Measurements from ENCODE around the gene SELENOF. TPM values are rescaled to one million over a fixed set of nuclear protein-coding genes. Genes with fewer than 3 reads are reported as not detected.

The SELENOF gene
- polyA plus RNA-seq, 1 of the 3 experiments (the other 2 are of a cell fraction), result 155 TPM

DNA sequence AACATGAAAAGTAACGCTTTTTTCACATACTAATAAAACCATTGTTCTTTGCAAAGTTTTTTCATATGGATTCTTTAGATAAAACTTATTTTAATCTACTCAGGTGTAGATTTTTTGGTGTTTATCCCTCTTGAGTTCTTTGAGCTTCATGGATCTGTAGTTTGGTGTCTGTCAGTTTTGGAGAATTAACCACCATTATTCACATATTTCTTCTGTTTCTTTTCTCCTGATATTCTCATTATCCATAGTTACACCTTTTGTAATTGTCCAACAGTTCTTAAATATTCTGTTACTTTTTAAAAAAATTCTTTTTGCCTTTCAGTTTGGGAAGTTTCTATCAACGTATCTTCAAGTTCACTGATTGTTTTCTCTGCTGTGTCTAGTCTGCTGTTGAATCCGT is 19.1 kb upstream of the SELENOF start:
- WGBS (ENCODE audit: low lambda C conversion rate), result 97% methylated on average over 3 of the region's 3 CpGs
- Histone ChIP-seq H3K9me2 (no peaks in the 10 kb centered on the region), H3K9me3 (no peaks in the 10 kb centered on the region), H4K20me1 (ENCODE audit: insufficient read depth) (no peaks in the 10 kb centered on the region), H3K4me1 (ENCODE audit: control insufficient read depth in 1 of 2, insufficient read depth in 2 of 2, low read depth in 1 of 2, low read length in 1 of 2) (no peaks in the 10 kb centered on the region; a peak in 1 of 4 replicates), H3K27me3 (ENCODE audit: insufficient read depth) (no peaks in the 10 kb centered on the region), H3K79me2 (ENCODE audit: insufficient read depth) (peaks cover 38% of the 10 kb centered on the region), H2AFZ (ENCODE audit: low read depth) (no peak overlapping the region), H3K36me3 (replicated peaks in 1 of 2; ENCODE audit: control insufficient read depth in 1 of 2, insufficient read depth in 2 of 2, low read length in 1 of 2) (no peaks in the 10 kb centered on the region), H3K27ac (ENCODE audit: low read depth in 2 of 2, low read length in 1 of 2) (no peak overlapping the region; a peak in 1 of 4 replicates), H3K9ac (no peak overlapping the region), H3K4me3 (ENCODE audit: low read depth in 2 of 2, low read length in 1 of 2) (no peak overlapping the region), H3K4me2 (no peak overlapping the region), H3F3A (replicated peaks; ENCODE audit: insufficient read depth) (peaks cover 4% of the 10 kb centered on the region)
- no peak for DNase-seq
- TF ChIP-seq RCOR1 (IDR thresholded peaks at IDR 0.05; ENCODE audit: low read length), result no peak
- TF ChIP-seq TCF12 (IDR thresholded peaks at IDR 0.05), result no peak
- TF ChIP-seq, protein P1, sequence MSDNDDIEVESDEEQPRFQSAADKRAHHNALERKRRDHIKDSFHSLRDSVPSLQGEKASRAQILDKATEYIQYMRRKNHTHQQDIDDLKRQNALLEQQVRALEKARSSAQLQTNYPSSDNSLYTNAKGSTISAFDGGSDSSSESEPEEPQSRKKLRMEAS (IDR thresholded peaks at IDR 0.05; ENCODE audit: low read depth), result no peak
- TF ChIP-seq, protein P2, sequence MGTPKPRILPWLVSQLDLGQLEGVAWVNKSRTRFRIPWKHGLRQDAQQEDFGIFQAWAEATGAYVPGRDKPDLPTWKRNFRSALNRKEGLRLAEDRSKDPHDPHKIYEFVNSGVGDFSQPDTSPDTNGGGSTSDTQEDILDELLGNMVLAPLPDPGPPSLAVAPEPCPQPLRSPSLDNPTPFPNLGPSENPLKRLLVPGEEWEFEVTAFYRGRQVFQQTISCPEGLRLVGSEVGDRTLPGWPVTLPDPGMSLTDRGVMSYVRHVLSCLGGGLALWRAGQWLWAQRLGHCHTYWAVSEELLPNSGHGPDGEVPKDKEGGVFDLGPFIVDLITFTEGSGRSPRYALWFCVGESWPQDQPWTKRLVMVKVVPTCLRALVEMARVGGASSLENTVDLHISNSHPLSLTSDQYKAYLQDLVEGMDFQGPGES (IDR thresholded peaks at IDR 0.05; ENCODE audit: low read depth, low read length), result no peak
- TF ChIP-seq GATA2 (CRISPR knock-in tag; IDR thresholded peaks at IDR 0.05), result no peak
- ChIA-PET POLR2A (no interaction called here), CTCF (interaction anchor here (1.7 to 1.8 kb wide), 2 partner anchors 10 to 17 kb away, joined by 5 to 6 read pairs; no protein-coding TSS in a partner anchor)

DNA sequence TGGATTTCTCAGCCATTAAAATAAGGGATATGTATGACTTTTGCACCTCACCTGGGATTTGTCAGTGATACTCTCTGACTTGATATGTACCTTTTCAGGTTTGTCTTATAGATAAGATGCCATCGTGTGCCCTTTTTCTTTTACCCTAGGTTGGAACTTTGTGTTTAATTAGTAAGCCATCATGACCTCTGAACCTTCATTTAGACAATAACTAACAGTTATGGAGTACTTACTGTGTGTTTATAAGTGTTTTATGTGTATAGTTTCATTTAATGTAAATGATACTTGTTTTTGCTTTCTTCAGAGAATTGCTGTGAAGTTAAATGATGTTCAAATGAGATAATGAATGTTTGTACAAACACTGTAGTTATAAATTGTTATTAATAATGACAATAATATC is 14.9 kb upstream of the SELENOF start:
- no peak overlapping the region for H3K4me3 ChIP-seq (ENCODE audit: low read depth in 2 of 2, low read length in 1 of 2)
- CTCF ChIA-PET, result no interaction called here
- no peak overlapping the region for H3K27ac ChIP-seq (ENCODE audit: low read depth in 2 of 2, low read length in 1 of 2)
- no peaks in the 10 kb centered on the region for H3K27me3 ChIP-seq (ENCODE audit: insufficient read depth)
- no peak overlapping the region for H3K9ac ChIP-seq
- no peaks in the 10 kb centered on the region for H4K20me1 ChIP-seq (ENCODE audit: insufficient read depth)
- H3F3A ChIP-seq (replicated peaks; ENCODE audit: insufficient read depth), result peaks cover 4% of the 10 kb centered on the region
- no peak overlapping the region for H3K4me2 ChIP-seq
- TF ChIP-seq RXRA (IDR thresholded peaks at IDR 0.05; ENCODE audit: borderline replicate concordance, low read depth) (no peak), JUND (IDR thresholded peaks at IDR 0.05) (no peak), SMC3 (IDR thresholded peaks at IDR 0.05; ENCODE audit: low read depth, low read length) (no peak), TAF1 (IDR thresholded peaks at IDR 0.05; ENCODE audit: borderline replicate concordance, low read depth, low read length) (no peak), GABPA (IDR thresholded peaks at IDR 0.05; ENCODE audit: low read depth) (no peak), RCOR1 (IDR thresholded peaks at IDR 0.05; ENCODE audit: low read length) (no peak), YY1 (IDR thresholded peaks at IDR 0.05; ENCODE audit: low read depth) (no peak), RAD21 (IDR thresholded peaks at IDR 0.05; ENCODE audit: low read length) (no peak)
- TF ChIP-seq, protein P2 (IDR thresholded peaks at IDR 0.05; ENCODE audit: low read depth, low read length), result no peak
- TF ChIP-seq, protein P3, sequence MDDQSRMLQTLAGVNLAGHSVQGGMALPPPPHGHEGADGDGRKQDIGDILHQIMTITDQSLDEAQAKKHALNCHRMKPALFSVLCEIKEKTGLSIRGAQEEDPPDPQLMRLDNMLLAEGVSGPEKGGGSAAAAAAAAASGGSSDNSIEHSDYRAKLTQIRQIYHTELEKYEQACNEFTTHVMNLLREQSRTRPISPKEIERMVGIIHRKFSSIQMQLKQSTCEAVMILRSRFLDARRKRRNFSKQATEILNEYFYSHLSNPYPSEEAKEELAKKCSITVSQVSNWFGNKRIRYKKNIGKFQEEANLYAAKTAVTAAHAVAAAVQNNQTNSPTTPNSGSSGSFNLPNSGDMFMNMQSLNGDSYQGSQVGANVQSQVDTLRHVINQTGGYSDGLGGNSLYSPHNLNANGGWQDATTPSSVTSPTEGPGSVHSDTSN (IDR thresholded peaks at IDR 0.05), result no peak
- TF ChIP-seq, protein P4, sequence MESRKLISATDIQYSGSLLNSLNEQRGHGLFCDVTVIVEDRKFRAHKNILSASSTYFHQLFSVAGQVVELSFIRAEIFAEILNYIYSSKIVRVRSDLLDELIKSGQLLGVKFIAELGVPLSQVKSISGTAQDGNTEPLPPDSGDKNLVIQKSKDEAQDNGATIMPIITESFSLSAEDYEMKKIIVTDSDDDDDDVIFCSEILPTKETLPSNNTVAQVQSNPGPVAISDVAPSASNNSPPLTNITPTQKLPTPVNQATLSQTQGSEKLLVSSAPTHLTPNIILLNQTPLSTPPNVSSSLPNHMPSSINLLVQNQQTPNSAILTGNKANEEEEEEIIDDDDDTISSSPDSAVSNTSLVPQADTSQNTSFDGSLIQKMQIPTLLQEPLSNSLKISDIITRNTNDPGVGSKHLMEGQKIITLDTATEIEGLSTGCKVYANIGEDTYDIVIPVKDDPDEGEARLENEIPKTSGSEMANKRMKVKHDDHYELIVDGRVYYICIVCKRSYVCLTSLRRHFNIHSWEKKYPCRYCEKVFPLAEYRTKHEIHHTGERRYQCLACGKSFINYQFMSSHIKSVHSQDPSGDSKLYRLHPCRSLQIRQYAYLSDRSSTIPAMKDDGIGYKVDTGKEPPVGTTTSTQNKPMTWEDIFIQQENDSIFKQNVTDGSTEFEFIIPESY (IDR thresholded peaks at IDR 0.05; ENCODE audit: borderline replicate concordance, low read depth), result no peak
- no peaks in the 10 kb centered on the region; a peak in 1 of 4 replicates for H3K4me1 ChIP-seq (ENCODE audit: control insufficient read depth in 1 of 2, insufficient read depth in 2 of 2, low read depth in 1 of 2, low read length in 1 of 2)
- no peaks in the 10 kb centered on the region for H3K9me2 ChIP-seq
- DNase-seq, result no peak
- H2AFZ ChIP-seq (ENCODE audit: low read depth), result no peak overlapping the region
- POLR2A ChIA-PET, result no interaction called here
- WGBS (ENCODE audit: low lambda C conversion rate), result 89% methylated on average over 1 of the region's 1 CpG
- no peaks in the 10 kb centered on the region for H3K9me3 ChIP-seq
- peaks cover 37% of the 10 kb centered on the region for H3K79me2 ChIP-seq (ENCODE audit: insufficient read depth)
- no peaks in the 10 kb centered on the region for H3K36me3 ChIP-seq (replicated peaks in 1 of 2; ENCODE audit: control insufficient read depth in 1 of 2, insufficient read depth in 2 of 2, low read length in 1 of 2)

All from SK-N-SH (cell line).